Measurements from ENCODE around the gene PRDX5. TPM values are rescaled to one million over a fixed set of nuclear protein-coding genes. Genes with fewer than 3 reads are reported as not detected.

The PRDX5 gene
- total RNA-seq, 1 experiment from 2014 or later, result 381 TPM

- no peak overlapping the region for H3K4me3 ChIP-seq
- TF ChIP-seq, protein P1, sequence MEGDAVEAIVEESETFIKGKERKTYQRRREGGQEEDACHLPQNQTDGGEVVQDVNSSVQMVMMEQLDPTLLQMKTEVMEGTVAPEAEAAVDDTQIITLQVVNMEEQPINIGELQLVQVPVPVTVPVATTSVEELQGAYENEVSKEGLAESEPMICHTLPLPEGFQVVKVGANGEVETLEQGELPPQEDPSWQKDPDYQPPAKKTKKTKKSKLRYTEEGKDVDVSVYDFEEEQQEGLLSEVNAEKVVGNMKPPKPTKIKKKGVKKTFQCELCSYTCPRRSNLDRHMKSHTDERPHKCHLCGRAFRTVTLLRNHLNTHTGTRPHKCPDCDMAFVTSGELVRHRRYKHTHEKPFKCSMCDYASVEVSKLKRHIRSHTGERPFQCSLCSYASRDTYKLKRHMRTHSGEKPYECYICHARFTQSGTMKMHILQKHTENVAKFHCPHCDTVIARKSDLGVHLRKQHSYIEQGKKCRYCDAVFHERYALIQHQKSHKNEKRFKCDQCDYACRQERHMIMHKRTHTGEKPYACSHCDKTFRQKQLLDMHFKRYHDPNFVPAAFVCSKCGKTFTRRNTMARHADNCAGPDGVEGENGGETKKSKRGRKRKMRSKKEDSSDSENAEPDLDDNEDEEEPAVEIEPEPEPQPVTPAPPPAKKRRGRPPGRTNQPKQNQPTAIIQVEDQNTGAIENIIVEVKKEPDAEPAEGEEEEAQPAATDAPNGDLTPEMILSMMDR (conservative IDR thresholded peaks at IDR 0.05), result peak; percentile 50; the same call in 1 of the 2 replicates
- TF ChIP-seq EZH2 (IDR thresholded peaks at IDR 0.05; ENCODE audit: low read depth), result no peak
- no peaks in the 10 kb centered on the region for H4K20me1 ChIP-seq (ENCODE audit: insufficient read depth)
- no peaks in the 10 kb centered on the region for H3K9me2 ChIP-seq (ENCODE audit: insufficient read depth)
- CTCF ChIA-PET, result interaction anchor here (1.6 kb wide), 1 partner anchor 105 kb away, joined by 3 read pairs; no protein-coding TSS in a partner anchor
- H3K27ac ChIP-seq, result no peak overlapping the region
- no peak overlapping the region for H3K4me2 ChIP-seq
- H3K27me3 ChIP-seq (ENCODE audit: insufficient read depth, low read depth), result no peaks in the 10 kb centered on the region
- no peak overlapping the region for H2AFZ ChIP-seq
- intact Hi-C loops (cut with micrococcal nuclease; ENCODE audit: unreplicated experiment), result no loop called here
- no peaks in the 10 kb centered on the region for H3K9me3 ChIP-seq (ENCODE audit: insufficient read depth, low read depth)
- peaks cover 22% of the 10 kb centered on the region; the same call in 1 of the 2 replicates for H3F3A ChIP-seq (ENCODE audit: insufficient read depth, low read depth)
- peak in 1 of 2 experiments; percentile 41 for DNase-seq
- BruUV-seq (replicated peaks), result no TSS peak
- H3K36me3 ChIP-seq (ENCODE audit: low read depth), result no peaks in the 10 kb centered on the region
- no peaks in the 10 kb centered on the region for H3K79me2 ChIP-seq (ENCODE audit: low read depth)
- POLR2A ChIA-PET (ENCODE audit: unreplicated experiment), result no interaction called here
- H3K4me1 ChIP-seq (replicated peaks; ENCODE audit: insufficient read depth), result peaks cover 30% of the 10 kb centered on the region
Observed at GRCh38 chr11:64343767-64344559, 26.0 kb downstream of the PRDX5 start.

- peaks cover 14% of the 10 kb centered on the region; the same call in 1 of the 2 replicates for H3F3A ChIP-seq (ENCODE audit: insufficient read depth, low read depth)
- CTCF ChIA-PET, result interaction anchor here (0.6 kb wide), 1 partner anchor 78 kb away, joined by 3 read pairs; no protein-coding TSS in a partner anchor
- H4K20me1 ChIP-seq (ENCODE audit: insufficient read depth), result no peaks in the 10 kb centered on the region
- H3K4me3 ChIP-seq, result no peak overlapping the region
- no peaks in the 10 kb centered on the region for H3K9me2 ChIP-seq (ENCODE audit: insufficient read depth)
- H3K36me3 ChIP-seq (ENCODE audit: low read depth), result no peaks in the 10 kb centered on the region
- no peak overlapping the region for H3K4me2 ChIP-seq
- H3K79me2 ChIP-seq (ENCODE audit: low read depth), result no peaks in the 10 kb centered on the region
- intact Hi-C loops (cut with micrococcal nuclease; ENCODE audit: unreplicated experiment), result no loop called here
- H3K27me3 ChIP-seq (ENCODE audit: insufficient read depth, low read depth), result no peaks in the 10 kb centered on the region
- TF ChIP-seq, protein P1 (conservative IDR thresholded peaks at IDR 0.05), result no peak
- TF ChIP-seq EZH2 (IDR thresholded peaks at IDR 0.05; ENCODE audit: low read depth), result no peak
- DNase-seq, result no peak
- H3K4me1 ChIP-seq (replicated peaks; ENCODE audit: insufficient read depth), result peaks cover 24% of the 10 kb centered on the region
- H2AFZ ChIP-seq, result no peak overlapping the region
- H3K9me3 ChIP-seq (ENCODE audit: insufficient read depth, low read depth), result no peaks in the 10 kb centered on the region
- no TSS peak for BruUV-seq (replicated peaks)
- no peak overlapping the region for H3K27ac ChIP-seq
- POLR2A ChIA-PET (ENCODE audit: unreplicated experiment), result no interaction called here
Observed at GRCh38 chr11:64344787-64345186, 26.9 kb downstream of the PRDX5 start.

- no peaks in the 10 kb centered on the region for H3K9me3 ChIP-seq (ENCODE audit: insufficient read depth, low read depth)
- H3K4me3 ChIP-seq, result no peak overlapping the region
- peak; percentile 24 to 76 for DNase-seq
- peak overlapping the region; percentile 31 for H3K4me2 ChIP-seq
- H3K36me3 ChIP-seq (ENCODE audit: low read depth), result no peaks in the 10 kb centered on the region
- intact Hi-C loops (cut with micrococcal nuclease; ENCODE audit: unreplicated experiment), result no loop called here
- H2AFZ ChIP-seq, result no peak overlapping the region
- no peaks in the 10 kb centered on the region for H3K27me3 ChIP-seq (ENCODE audit: insufficient read depth, low read depth)
- H3K79me2 ChIP-seq (ENCODE audit: low read depth), result no peaks in the 10 kb centered on the region
- H3K9me2 ChIP-seq (ENCODE audit: insufficient read depth), result no peaks in the 10 kb centered on the region
- ChIA-PET POLR2A (ENCODE audit: unreplicated experiment) (no interaction called here), CTCF (interaction anchor here (1.6 kb wide), 1 partner anchor 30 kb away, joined by 3 read pairs; the partner anchor contains the start of genes PRDX5 and TRMT112)
- H3F3A ChIP-seq (ENCODE audit: insufficient read depth, low read depth), result peaks cover 20% of the 10 kb centered on the region; the same call in 1 of the 2 replicates
- H3K27ac ChIP-seq, result peak overlapping the region; percentile 59
- TF ChIP-seq, protein P1 (conservative IDR thresholded peaks at IDR 0.05), result no peak
- TF ChIP-seq EZH2 (IDR thresholded peaks at IDR 0.05; ENCODE audit: low read depth), result no peak
- H3K4me1 ChIP-seq (replicated peaks; ENCODE audit: insufficient read depth), result peaks cover 19% of the 10 kb centered on the region
- no TSS peak for BruUV-seq (replicated peaks)
- H4K20me1 ChIP-seq (ENCODE audit: insufficient read depth), result no peaks in the 10 kb centered on the region
Observed at GRCh38 chr11:64347193-64347867, 29.4 kb downstream of the PRDX5 start.

All from PC-9 (cell line).